Peyer's patch (tissue), 4 donors: Measurements from ENCODE around the gene MAP2K5. TPM values are rescaled to one million over a fixed set of nuclear protein-coding genes. Genes with fewer than 3 reads are reported as not detected.

Source experiments
- DNase-seq, 3 donors: peaks; one replicate each; pipeline ENCODE4 v3.0.0-alpha.2; 2017 to 2019
- H3K27ac ChIP-seq, 4 donors: fragments of 200-600 bp; sonication (generic); one replicate each; pipeline ENCODE4 v1.5.1; 2016 to 2019
- H3K27me3 ChIP-seq, 2 donors: fragments of 200-600 bp; sonication (generic); one replicate each; pipeline ENCODE4 v1.5.1; 2019
- H3K36me3 ChIP-seq, 3 donors: fragments of 200-600 bp; sonication (generic); one replicate each; pipeline ENCODE4 v1.5.1; 2016 to 2019
- H3K4me1 ChIP-seq, 4 donors: fragments of 200-600 bp; sonication (generic); one replicate each; pipeline ENCODE4 v1.5.1; 2016 to 2019
- H3K4me3 ChIP-seq, 4 donors: fragments of 200-600 bp; sonication (generic); 1 replicate in 3 of 4; 2 replicates in 1 of 4; pipeline ENCODE4 v1.5.1; 2016 to 2019; ENCODE audit warnings: mild to moderate bottlenecking in 1 of 4
- H3K9me3 ChIP-seq, 4 donors: fragments of 200-600 bp; sonication (generic); one replicate each; pipeline ENCODE4 v1.5.1; 2016 to 2019; ENCODE audit warnings: mild to moderate bottlenecking in 1 of 4
- POLR2A ChIP-seq, 2 donors: fragments of 450-650 bp; IDR thresholded peaks; one replicate each; pipeline ENCODE4 v1.5.1; 2017; ENCODE audit warnings: antibody characterized with exemption in 2 of 2, mild to moderate bottlenecking in 2 of 2, moderate library complexity in 2 of 2
- total RNA-seq, 4 donors: library from RNA; depleted of rRNA; stranded (reverse); fragments of >200 nt; gene quantifications; one replicate each; pipeline ENCODE4 v1.1.0, GENCODE V29; 2016
- TF ChIP-seq, protein P1 (sequence below), 6 experiments: fragments of 450-650 bp in 4 of 6; fragments of 200-600 bp in 2 of 6; sonication (generic) in 1 of 6; IDR thresholded peaks; one replicate each; pipeline ENCODE4 v1.5.1; 2017 to 2019; ENCODE audit warnings: antibody characterized with exemption in 6 of 6, mild to moderate bottlenecking in 3 of 6, moderate library complexity in 1 of 6

MAP2K5 gene
- total RNA-seq, 4 donors from 2014 or later = 14.0 to 50.3 (median 21.2) TPM

DNA sequence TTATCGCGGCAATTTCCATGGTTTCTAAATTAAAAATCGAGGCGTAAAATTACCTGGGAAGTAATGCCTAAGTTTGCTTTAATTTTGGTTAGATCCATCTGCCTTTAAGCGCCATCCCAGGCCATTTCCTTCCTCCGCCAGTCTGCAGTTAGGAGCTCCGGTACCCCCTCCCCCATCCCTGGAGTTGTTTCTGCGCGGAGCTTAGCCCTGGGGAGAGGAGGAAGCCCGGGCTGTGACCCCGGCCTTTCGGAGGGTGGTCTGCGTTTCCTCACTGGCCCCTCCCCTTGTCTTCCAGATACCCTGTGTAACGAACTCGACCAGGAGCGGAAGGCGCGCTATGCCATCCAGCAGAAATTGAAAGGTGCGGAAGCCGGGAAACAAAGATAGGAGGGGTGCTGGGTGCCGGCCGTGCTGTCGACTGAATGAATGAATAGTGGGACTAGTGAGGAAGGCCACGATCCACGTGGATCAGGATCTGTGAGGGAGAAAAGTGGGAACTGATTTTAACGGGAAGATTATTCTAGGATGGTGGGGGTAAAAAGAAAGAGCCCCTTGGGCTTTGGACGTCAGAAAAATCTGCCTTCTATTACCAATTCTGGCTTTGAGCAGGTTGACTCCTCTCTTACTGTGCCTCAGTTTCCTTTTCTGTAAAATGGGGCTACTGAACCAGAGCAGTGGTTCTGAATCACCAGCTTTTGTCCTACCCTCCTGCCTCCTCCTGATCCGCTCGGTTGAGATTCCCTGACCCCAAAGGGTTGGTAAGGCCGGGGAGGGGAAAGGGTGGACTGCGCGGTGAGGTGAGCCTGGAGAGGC lies 290.6 kb downstream of the MAP2K5 start:
- Histone ChIP-seq H3K9me3 (peaks cover 0 to 4% (median 0%) of the 10 kb centered on the region in 4 donors), H3K27ac (no peak overlapping the region), H3K27me3 (peaks cover 4 to 60% of the 10 kb centered on the region in 2 donors), H3K36me3 (no peaks in the 10 kb centered on the region), H3K4me3 (peak overlapping the region in 3 of 4 donors; percentile 45 to 53 (median 50)), H3K4me1 (peaks cover 6 to 62% (median 31%) of the 10 kb centered on the region in 4 donors)
- DNase-seq = no peak
- no peak for TF ChIP-seq POLR2A (IDR thresholded peaks at IDR 0.05)
- TF ChIP-seq, protein P1, sequence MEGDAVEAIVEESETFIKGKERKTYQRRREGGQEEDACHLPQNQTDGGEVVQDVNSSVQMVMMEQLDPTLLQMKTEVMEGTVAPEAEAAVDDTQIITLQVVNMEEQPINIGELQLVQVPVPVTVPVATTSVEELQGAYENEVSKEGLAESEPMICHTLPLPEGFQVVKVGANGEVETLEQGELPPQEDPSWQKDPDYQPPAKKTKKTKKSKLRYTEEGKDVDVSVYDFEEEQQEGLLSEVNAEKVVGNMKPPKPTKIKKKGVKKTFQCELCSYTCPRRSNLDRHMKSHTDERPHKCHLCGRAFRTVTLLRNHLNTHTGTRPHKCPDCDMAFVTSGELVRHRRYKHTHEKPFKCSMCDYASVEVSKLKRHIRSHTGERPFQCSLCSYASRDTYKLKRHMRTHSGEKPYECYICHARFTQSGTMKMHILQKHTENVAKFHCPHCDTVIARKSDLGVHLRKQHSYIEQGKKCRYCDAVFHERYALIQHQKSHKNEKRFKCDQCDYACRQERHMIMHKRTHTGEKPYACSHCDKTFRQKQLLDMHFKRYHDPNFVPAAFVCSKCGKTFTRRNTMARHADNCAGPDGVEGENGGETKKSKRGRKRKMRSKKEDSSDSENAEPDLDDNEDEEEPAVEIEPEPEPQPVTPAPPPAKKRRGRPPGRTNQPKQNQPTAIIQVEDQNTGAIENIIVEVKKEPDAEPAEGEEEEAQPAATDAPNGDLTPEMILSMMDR (IDR thresholded peaks at IDR 0.05) = no peak

DNA sequence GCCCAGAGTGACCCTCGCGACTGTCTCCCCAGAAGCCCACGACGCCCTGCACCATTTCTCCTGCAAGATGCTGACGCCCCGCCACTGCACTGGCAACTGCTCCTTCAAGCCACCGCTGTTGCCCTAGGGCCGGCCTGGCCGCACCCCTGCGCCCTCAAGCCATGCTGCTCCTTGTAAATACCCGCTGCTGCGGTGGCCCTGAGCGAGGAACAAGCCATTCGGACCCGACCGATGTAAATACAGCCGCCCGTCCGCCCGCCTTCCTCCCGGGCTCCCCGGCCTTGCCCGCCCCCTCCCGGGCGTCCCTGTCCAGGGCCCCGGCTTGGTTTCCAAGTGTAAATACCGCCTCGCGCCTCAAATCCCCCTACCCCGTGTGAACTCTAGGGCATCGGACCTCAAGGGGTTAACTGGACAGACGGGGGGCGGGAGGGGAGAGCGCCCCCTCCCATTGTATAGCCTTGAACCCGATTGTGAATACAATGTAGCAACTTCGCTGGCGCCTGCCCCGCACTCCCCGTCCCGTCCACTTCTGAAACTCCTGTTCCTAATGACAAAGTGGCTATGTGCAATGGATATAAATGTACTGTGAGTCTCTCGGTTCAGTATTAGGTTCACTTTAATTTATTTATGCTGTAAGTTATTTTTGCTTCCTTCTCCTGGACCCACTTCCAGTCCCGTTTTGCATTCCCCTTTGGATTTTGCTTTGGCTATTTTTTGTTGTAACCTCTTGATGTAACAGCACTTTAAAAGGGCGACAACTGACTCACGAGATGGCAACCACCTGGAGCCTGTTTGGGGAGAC lies 291.4 kb downstream of the MAP2K5 start:
- peaks cover 4 to 54% of the 10 kb centered on the region in 2 donors for H3K27me3 ChIP-seq
- H3K36me3 ChIP-seq = no peaks in the 10 kb centered on the region
- no peak overlapping the region for H3K27ac ChIP-seq
- peaks cover 6 to 60% (median 29%) of the 10 kb centered on the region in 4 donors for H3K4me1 ChIP-seq
- peak; percentile 50 to 68 (median 67) for DNase-seq
- no peak for TF ChIP-seq POLR2A (IDR thresholded peaks at IDR 0.05)
- TF ChIP-seq, protein P1 (IDR thresholded peaks at IDR 0.05) = peak; percentile 11 to 69 (median 48)
- peak overlapping the region; percentile 30 to 53 (median 48) for H3K4me3 ChIP-seq
- peaks cover 0 to 4% (median 0%) of the 10 kb centered on the region in 4 donors for H3K9me3 ChIP-seq

DNA sequence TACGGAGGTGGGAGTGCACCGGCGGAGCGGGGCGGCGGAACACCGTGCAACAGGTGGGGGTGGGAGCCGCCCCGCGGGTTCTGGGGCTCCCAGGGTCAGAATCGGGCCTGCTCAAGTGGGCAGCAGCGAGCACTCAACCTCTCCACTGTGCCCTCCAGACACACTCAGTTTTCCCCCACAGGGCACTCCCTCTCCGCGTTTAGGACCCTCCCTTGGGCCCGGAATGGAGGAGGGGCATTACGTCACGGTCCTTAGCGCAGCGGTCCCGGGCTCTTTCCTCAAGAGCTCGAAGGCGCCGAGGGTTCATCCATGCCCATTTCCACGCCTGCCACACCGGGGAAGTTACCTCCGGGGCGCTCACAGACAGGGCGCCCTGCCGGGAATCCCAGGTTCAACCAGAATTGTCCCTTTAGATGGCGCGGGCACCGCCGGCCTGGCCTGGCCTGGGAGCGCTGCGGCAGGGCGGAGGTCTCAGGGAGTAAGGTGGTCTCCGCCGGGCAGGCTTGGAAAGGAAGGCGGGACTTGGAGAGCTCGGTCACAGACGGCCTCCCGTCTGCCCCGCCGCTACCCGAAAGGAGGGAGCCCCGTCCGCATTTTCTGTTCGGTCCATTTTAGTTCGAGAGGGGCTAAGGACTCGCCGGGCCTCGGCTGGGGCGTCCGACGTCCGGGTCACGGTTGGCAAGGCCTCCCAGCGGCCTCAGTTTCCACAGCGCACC lies 292.2 kb downstream of the MAP2K5 start:
- Histone ChIP-seq H3K36me3 (no peaks in the 10 kb centered on the region), H3K9me3 (peaks cover 0 to 2% (median 0%) of the 10 kb centered on the region in 4 donors), H3K27ac (no peak overlapping the region), H3K4me3 (peak overlapping the region; percentile 30 to 53 (median 48)), H3K4me1 (peaks cover 6 to 56% (median 31%) of the 10 kb centered on the region in 4 donors), H3K27me3 (peaks cover 4 to 45% of the 10 kb centered on the region in 2 donors)
- TF ChIP-seq POLR2A (IDR thresholded peaks at IDR 0.05) = no peak
- TF ChIP-seq, protein P1 (IDR thresholded peaks at IDR 0.05) = no peak
- DNase-seq = peak; percentile 29 to 56 (median 54)

DNA sequence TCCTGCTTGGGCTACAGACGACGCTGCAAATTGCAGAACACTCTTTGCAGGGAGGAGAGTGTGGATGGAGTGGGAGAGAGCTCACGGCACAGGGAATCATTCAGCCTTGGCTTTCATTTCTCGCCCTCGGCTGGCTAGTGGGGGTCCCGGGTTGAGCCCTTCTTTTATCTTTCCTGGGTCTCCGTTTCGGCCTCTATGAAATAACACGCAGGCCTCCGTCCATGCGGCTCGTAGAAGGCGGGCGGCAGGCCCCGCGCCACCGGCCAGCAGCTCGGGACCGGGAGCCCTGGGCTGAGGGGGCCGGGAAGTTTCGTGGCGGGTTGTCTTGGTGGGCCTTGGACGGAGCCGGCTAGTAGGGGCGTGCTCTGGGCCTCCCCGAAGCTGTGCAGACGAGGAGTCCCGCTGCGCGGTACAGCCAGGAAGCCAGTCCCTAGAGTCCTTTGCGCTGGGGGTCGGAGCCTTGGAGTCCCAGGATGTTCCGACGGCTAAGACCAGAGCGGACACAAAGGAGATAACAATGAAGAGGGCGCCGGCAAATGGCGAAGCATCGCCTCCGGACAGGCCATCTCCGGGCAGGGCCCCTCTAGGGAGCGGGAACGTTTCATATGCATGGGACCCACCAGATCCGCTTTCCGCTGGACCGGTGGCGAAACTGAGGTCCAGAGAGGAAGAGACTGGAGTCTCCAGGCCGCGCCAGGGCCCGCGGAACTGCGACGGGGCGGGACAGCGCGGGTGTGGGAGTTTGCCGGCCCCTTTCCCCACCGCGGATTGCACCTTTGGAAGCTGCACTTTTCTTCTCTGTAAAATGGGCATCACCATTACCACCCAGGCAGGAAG lies 293.0 kb downstream of the MAP2K5 start:
- Histone ChIP-seq H3K27me3 (peaks cover 4 to 39% of the 10 kb centered on the region in 2 donors), H3K36me3 (no peaks in the 10 kb centered on the region), H3K9me3 (no peaks in the 10 kb centered on the region), H3K4me1 (peaks cover 6 to 50% (median 31%) of the 10 kb centered on the region in 4 donors), H3K4me3 (peak overlapping the region; percentile 30 to 53 (median 48)), H3K27ac (peak overlapping the region in 1 of 4 donors; percentile 25)
- TF ChIP-seq POLR2A (IDR thresholded peaks at IDR 0.05) = no peak
- TF ChIP-seq, protein P1 (IDR thresholded peaks at IDR 0.05) = no peak
- DNase-seq = peak in 2 of 3 donors; percentile 20 to 53
